ENCODE data around the gene PADI4.
"Not testable (repeated sequence)": the region's sequence is repeated elsewhere in the genome, so short reads cannot be mapped to it uniquely, and the experiment has no call there.

The PADI4 gene

DNA sequence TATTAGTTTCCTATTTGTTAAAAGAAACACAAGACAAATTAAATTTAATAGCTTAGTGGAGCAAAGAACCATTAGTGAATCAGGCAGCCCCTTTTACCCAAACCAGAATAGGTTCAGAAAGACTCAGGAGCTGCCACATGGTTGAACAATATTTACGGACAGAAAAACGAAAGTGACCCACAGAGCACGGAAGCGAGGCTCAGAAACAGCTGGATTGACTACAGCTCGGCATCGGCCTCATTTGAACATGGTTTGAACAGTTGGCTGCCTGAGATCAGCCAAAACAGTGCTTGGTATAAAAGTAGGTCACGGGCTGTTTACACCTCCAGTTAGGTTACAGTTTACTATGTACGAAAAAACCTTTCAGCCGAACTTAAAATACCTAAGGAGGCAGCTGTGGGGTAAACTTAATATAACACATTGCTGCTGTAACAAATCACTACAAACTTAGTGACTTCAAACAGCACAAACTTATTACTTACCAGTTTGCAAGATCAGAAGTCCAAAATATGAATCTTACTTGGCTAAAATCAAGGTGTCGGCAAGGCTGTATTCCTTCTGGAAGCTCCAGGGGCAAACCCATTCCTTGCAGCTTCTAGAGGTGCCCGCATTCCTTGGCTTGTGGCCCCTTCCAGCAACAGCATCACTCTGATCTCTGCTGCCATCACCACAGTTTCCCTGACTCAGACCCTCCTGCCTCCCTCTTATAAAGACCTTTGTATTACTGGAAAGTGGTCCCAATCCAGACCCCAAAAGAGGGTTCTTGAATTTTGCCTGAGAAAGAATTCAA is 11.8 kb downstream of the PADI4 start:
- TF ChIP-seq, protein P1, sequence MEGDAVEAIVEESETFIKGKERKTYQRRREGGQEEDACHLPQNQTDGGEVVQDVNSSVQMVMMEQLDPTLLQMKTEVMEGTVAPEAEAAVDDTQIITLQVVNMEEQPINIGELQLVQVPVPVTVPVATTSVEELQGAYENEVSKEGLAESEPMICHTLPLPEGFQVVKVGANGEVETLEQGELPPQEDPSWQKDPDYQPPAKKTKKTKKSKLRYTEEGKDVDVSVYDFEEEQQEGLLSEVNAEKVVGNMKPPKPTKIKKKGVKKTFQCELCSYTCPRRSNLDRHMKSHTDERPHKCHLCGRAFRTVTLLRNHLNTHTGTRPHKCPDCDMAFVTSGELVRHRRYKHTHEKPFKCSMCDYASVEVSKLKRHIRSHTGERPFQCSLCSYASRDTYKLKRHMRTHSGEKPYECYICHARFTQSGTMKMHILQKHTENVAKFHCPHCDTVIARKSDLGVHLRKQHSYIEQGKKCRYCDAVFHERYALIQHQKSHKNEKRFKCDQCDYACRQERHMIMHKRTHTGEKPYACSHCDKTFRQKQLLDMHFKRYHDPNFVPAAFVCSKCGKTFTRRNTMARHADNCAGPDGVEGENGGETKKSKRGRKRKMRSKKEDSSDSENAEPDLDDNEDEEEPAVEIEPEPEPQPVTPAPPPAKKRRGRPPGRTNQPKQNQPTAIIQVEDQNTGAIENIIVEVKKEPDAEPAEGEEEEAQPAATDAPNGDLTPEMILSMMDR (IDR thresholded peaks at IDR 0.05), result no peak
- peaks cover 61 to 84% of the 10 kb centered on the region in 2 experiments for H3K4me1 ChIP-seq (ENCODE audit: control insufficient read depth in 1 of 2, insufficient read depth in 1 of 2, low read depth in 1 of 2, low read length in 1 of 2)
- H3K27me3 ChIP-seq, result no peaks in the 10 kb centered on the region
- peaks cover 73% of the 10 kb centered on the region for H3K36me3 ChIP-seq
- H3K27ac ChIP-seq, result peak overlapping the region; percentile 77
- no peaks in the 10 kb centered on the region for H3K9me3 ChIP-seq
- no peak overlapping the region for H3K4me3 ChIP-seq (ENCODE audit: low read depth in 1 of 2, low read length in 1 of 2)

DNA sequence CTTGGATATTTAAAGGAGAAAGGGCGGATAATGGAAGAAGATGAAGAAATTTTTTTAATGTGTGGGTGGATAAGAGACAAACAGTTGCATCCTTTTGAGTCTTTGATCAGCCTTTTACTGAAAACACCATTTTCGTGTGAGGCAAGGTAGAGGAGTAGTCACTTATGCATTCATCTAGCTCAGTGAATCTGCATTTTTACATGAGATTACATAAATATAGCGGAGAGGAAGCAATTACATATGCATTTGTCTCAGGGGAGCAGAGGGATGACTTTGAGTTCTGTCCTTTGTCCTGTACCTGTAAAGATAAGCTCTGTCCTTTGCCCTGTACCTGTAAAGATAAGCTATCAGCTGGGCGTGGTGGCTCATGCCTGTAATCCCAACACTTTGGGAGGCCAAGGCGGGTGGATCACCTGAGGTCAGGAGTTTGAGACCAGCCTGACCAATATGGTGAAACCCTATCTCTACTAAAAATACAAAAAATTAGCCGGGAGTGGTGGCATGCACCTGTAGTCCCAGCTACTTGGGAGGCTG is 13.9 kb downstream of the PADI4 start:
- H3K36me3 ChIP-seq, result peaks cover 57% of the 10 kb centered on the region
- H3K4me3 ChIP-seq (ENCODE audit: low read depth in 1 of 2, low read length in 1 of 2); H3K27me3 ChIP-seq; H3K9me3 ChIP-seq: not testable (repeated sequence)
- H3K27ac ChIP-seq, result peak overlapping the region; percentile 77
- peaks cover 68 to 85% of the 10 kb centered on the region in 2 experiments for H3K4me1 ChIP-seq (ENCODE audit: control insufficient read depth in 1 of 2, insufficient read depth in 1 of 2, low read depth in 1 of 2, low read length in 1 of 2)

DNA sequence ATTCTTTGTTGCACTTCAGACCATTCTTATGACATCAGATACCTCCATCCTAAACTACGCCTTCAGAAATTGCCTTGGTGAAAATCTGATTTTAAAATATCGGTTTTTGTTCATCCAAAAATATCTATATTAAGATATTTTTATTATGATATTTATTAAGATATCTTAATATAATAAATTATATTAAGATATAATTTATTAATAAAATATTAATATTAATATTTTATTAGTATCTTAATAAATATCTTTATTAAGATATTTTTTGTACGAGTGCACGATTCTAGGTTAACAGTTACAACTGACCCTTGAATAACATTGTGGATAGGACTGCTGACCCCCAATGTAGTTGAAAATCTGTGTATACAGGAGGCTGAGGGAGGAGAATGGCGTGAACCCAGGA is 20.9 kb downstream of the PADI4 start:
- H3K9me3 ChIP-seq, result no peaks in the 10 kb centered on the region
- TF ChIP-seq, protein P1 (IDR thresholded peaks at IDR 0.05), result no peak
- H3K27me3 ChIP-seq, result no peaks in the 10 kb centered on the region

DNA sequence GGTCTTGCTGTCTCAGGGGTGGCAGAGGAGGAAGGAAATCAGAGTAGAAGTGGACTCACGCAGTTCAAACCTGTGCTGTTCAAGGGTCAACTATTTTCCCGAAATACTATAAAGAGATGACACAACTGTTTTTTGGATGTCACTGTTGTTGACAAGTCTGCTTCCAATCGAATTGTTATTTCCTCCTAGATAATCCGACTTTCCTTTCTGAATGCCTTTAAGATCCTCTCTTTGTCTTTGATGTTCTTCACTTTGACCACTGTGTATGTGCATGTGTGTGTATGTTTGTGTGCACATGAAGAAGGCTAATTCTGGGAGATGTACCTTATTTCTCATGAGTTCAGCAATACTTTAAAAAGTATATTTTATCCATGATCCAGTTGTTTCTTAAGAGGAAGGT is 21.6 kb downstream of the PADI4 start:
- Histone ChIP-seq H3K27ac (peak overlapping the region; percentile 52), H3K9me3 (no peaks in the 10 kb centered on the region), H3K36me3 (peaks cover 77% of the 10 kb centered on the region), H3K27me3 (no peaks in the 10 kb centered on the region), H3K4me1 (ENCODE audit: control insufficient read depth in 1 of 2, insufficient read depth in 1 of 2, low read depth in 1 of 2, low read length in 1 of 2) (peaks cover 27 to 36% of the 10 kb centered on the region in 2 experiments), H3K4me3 (ENCODE audit: low read depth in 1 of 2, low read length in 1 of 2) (no peak overlapping the region)
- TF ChIP-seq, protein P1 (IDR thresholded peaks at IDR 0.05), result no peak

More for the DNA sequence above, 20.9 kb downstream of the PADI4 start:
- no peak overlapping the region for H3K4me3 ChIP-seq (ENCODE audit: low read depth in 1 of 2, low read length in 1 of 2)
- peaks cover 29 to 44% of the 10 kb centered on the region in 2 experiments for H3K4me1 ChIP-seq (ENCODE audit: control insufficient read depth in 1 of 2, insufficient read depth in 1 of 2, low read depth in 1 of 2, low read length in 1 of 2)
- peak overlapping the region; percentile 52 for H3K27ac ChIP-seq
- peaks cover 70% of the 10 kb centered on the region for H3K36me3 ChIP-seq

DNA sequence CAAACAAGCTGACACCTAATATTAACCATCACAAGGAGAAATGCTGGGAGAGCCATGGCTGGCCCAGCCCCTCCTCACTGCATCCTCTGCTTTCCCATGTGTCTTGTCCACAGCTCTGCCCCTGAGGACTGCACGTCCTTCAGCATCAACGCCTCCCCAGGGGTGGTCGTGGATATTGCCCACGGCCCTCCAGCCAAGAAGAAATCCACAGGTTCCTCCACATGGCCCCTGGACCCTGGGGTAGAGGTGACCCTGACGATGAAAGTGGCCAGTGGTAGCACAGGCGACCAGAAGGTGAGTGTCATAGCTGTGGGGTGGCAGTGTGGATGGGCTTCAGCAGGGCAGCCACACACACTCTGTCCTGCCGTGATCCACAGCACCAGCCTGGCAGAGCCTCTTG is 22.9 kb downstream of the PADI4 start:
- peaks cover 19 to 27% of the 10 kb centered on the region in 2 experiments for H3K4me1 ChIP-seq (ENCODE audit: control insufficient read depth in 1 of 2, insufficient read depth in 1 of 2, low read depth in 1 of 2, low read length in 1 of 2)
- H3K27ac ChIP-seq, result peak overlapping the region; percentile 52
- H3K4me3 ChIP-seq (ENCODE audit: low read depth in 1 of 2, low read length in 1 of 2), result no peak overlapping the region

More for the DNA sequence above, 22.9 kb downstream of the PADI4 start:
- Histone ChIP-seq H3K27me3 (no peaks in the 10 kb centered on the region), H3K9me3 (no peaks in the 10 kb centered on the region), H3K36me3 (peaks cover 90% of the 10 kb centered on the region)
- TF ChIP-seq, protein P1 (IDR thresholded peaks at IDR 0.05), result no peak
